Stimulated activated CD4-positive, alpha-beta T cell treated with anti-CD3 and anti-CD28 coated beads, Interleukin-2, amount 100 ng/mL, for 48 hours (primary cell): ENCODE results near the gene PIGW.

Source experiments
- DNase-seq, 2 donors: peaks; one replicate each; pipeline ENCODE4 v3.0.0-alpha.2; 2020

Gene PIGW

DNA sequence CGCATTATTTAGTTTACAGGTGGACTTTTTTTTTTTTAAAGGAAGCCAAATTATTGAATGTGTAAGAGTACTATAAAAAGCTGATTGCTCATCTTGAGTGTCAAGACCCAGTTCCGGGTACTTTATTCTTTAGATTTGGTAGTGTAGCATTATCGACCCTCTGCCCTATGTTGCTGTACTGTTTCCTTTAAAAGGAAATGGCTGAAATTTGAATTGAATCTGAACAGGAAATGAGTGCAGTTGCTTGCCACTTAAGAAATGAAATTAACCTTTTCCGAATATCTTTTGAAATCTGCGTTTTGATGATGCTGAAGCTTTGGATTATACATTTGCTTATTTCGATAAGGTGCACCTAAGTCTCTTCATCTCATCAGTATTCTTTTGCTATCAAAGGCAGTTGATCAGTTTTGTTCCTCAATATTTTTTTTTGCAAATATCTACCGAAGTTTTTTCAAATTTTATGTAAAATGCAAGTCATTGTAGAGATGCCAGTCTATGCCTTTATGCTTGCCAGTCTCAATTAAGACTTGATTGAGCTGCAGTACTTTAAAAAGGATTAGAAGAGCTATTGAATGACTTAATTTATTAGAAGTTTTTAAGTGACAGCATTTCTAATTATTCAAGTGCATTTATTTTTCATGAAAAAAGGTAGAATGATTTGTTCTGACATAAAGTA, 11.8 kb downstream of the PIGW start:
- no peak for DNase-seq

DNA sequence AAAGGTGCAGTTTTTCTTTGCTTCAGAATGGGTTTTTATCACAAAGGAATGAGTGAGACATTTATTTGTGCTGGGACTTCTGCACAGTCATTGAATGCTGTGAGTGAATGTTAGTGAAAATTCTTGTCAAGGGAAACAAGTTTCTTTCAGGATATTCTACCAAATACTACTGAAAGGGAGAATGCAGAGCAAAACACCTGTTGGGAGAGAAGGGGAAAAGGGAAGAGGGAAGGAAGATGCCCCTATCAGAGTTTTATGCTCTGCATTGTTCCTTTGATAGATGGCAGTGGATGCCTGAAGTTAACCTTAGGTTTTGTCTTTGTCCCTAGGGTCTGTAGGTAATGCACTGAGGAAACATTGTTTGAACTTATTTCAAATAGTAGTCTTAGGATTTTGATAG, 13.0 kb downstream of the PIGW start:
- no peak for DNase-seq

- no peak for DNase-seq
Measured at GRCh38 chr17:36550491-36551417, 16.0 kb downstream of the PIGW start.

DNA sequence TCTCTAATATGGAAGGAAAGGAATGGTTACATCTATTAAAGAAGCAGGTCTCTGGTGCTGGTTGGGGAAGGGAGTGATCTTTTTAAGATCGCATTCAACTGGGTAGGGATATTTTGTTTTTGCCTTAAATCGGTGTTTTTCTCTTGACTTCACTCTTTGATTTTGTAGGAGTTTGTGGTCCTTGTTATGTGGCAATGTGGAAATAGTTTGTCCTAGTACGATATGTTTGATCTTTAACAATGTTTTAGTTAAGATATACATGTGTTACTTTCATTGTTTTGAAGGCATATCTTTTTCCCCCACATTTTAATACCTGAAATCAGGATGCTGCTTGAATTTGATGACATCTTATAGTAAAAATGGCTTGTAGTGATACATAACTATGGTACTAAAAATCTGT, 18.7 kb downstream of the PIGW start:
- DNase-seq: no peak

DNA sequence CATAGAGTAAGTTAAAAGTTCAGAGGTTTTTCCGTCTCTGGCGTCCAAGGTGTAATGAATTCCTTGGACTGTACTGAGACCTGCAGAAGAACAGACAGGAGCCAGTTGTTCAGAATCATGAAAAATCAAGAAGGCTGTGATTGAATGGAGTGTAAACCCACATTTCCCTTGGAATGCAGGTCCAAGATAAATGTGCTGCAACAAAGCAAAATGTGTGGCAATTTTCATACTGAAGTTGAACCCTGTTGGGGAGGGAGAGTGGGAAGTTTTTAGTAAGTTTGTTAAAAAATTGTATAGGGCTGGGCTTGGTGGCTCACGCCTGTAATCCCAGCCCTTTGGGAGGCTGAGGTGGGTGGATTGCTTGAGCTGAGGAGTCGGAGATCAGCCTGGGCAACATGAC, 31.3 kb downstream of the PIGW start:
- DNase-seq: no peak

DNA sequence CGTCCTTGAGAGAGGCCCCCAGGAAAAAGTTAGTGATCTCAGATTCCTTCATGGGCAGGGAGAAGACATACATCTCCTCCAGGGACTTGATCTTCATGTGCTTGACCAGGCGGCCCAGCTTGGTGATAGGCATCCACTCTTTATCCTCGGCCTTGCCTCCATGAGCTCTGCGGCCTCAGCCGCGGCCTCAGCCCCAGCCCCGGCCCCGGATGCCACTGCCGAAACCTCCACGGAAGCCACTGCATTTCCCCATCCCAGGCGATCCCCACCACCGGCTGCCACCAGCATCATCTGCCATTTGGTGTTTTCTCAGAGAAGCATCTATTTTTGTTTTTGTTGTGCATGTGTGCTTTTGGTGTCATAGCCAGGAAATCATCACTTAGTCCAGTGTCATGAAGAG, 40.2 kb downstream of the PIGW start:
- no peak for DNase-seq

DNA sequence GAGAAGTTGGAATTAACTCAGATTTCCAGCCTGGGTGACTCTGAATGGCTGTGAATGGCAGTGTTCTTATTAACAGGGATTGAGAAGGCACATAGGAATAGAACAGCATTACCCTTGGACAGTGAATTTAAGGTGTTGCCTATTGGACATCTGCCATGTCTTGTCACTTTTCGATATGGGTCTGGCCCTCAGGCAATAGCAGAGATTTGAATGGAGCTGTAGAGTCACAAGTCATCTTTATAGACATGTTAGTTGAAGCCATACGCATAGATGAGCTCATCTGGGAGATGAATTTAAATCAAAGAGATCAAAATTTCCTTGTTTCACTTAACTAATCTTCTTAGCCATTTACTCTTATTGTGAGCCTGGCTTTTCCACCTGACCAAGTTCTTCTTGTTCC, 42.0 kb downstream of the PIGW start:
- no peak for DNase-seq

- DNase-seq: no peak
Measured at GRCh38 chr17:36578671-36579070, 43.9 kb downstream of the PIGW start.

- no peak for DNase-seq
Measured at GRCh38 chr17:36583787-36584186, 49.0 kb downstream of the PIGW start.

DNA sequence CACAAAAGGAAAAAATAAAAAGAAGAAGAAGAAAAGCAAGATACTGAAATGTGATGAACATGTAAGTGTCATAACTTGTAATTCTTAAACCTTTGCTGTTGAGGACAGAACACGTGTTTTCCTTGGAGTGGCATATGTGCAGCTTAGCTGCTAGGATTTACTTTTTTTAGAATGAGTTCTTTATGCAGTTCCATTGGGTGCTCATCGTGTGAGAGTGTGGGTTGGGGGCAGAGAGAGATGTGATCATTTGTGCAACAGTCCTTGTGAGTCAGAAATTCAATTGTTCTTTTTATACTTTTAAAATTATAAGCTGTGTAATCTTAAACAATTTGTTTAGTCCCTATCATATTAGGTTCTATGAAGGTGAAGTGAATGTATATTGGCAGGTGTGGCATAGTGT, 51.4 kb downstream of the PIGW start:
- no peak for DNase-seq
